ENCODE data around the gene DDX39A. TPM values are rescaled to one million over a fixed set of nuclear protein-coding genes. Genes with fewer than 3 reads are reported as not detected.

The DDX39A gene
- total RNA-seq, 1 donor from 2014 or later, result 38.6 TPM

- H3K9me3 ChIP-seq (ENCODE audit: low read depth), result no peaks in the 10 kb centered on the region
- no peak overlapping the region for H3K27ac ChIP-seq
- no peak for DNase-seq (ENCODE audit: low spot score)
- no peak overlapping the region for H3K4me3 ChIP-seq
- H3K4me3 Mint-ChIP-seq, result no peak overlapping the region
- no peaks in the 10 kb centered on the region for H4K20me1 ChIP-seq (ENCODE audit: low read depth)
- no peaks in the 10 kb centered on the region for H3K27me3 ChIP-seq
- no peak overlapping the region for H3K9ac ChIP-seq
- H3K27ac Mint-ChIP-seq, result peak overlapping the region; percentile 42
- no peaks in the 10 kb centered on the region for H3K36me3 Mint-ChIP-seq
- no peak overlapping the region for H2AFZ ChIP-seq (replicated peaks)
- TF ChIP-seq EZH2phosphoT487 (IDR thresholded peaks at IDR 0.05), result no peak
- TF ChIP-seq EZH2 (IDR thresholded peaks at IDR 0.05), result no peak
- no peak for TF ChIP-seq CTCF (IDR thresholded peaks at IDR 0.05)
- peaks cover 4% of the 10 kb centered on the region for H3F3A ChIP-seq (ENCODE audit: low read depth)
- H3K4me2 ChIP-seq, result no peak overlapping the region
- peaks cover 7% of the 10 kb centered on the region for H3K27me3 Mint-ChIP-seq (ENCODE audit: insufficient read depth, low read depth)
- H3K36me3 ChIP-seq, result no peaks in the 10 kb centered on the region
- H3K79me2 ChIP-seq (ENCODE audit: low read depth), result no peaks in the 10 kb centered on the region
- H3K4me1 Mint-ChIP-seq, result peaks cover 17% of the 10 kb centered on the region
- H3K9me3 Mint-ChIP-seq, result no peaks in the 10 kb centered on the region
- peaks cover 5% of the 10 kb centered on the region for H3K4me1 ChIP-seq
These were observed 23.3 kb downstream of the DDX39A start for GRCh38 chr19:14395710-14396336.

- H3K4me1 Mint-ChIP-seq, result peaks cover 17% of the 10 kb centered on the region
- Histone ChIP-seq H3K27me3 (no peaks in the 10 kb centered on the region), H3K4me2 (no peak overlapping the region), H3K4me3 (no peak overlapping the region), H3K27ac (no peak overlapping the region), H3K9ac (no peak overlapping the region), H3K36me3 (no peaks in the 10 kb centered on the region), H3K9me3 (ENCODE audit: low read depth) (no peaks in the 10 kb centered on the region), H2AFZ (replicated peaks) (no peak overlapping the region), H3K4me1 (peaks cover 5% of the 10 kb centered on the region), H4K20me1 (ENCODE audit: low read depth) (no peaks in the 10 kb centered on the region), H3K79me2 (ENCODE audit: low read depth) (no peaks in the 10 kb centered on the region), H3F3A (ENCODE audit: low read depth) (peaks cover 4% of the 10 kb centered on the region)
- DNase-seq (ENCODE audit: low spot score), result no peak
- H3K27ac Mint-ChIP-seq, result no peak overlapping the region
- no peaks in the 10 kb centered on the region for H3K9me3 Mint-ChIP-seq
- TF ChIP-seq CTCF (IDR thresholded peaks at IDR 0.05), result no peak
- no peak for TF ChIP-seq EZH2phosphoT487 (IDR thresholded peaks at IDR 0.05)
- TF ChIP-seq EZH2 (IDR thresholded peaks at IDR 0.05), result no peak
- no peaks in the 10 kb centered on the region for H3K36me3 Mint-ChIP-seq
- H3K27me3 Mint-ChIP-seq (ENCODE audit: insufficient read depth, low read depth), result peaks cover 7% of the 10 kb centered on the region
- H3K4me3 Mint-ChIP-seq, result no peak overlapping the region
These were observed 23.9 kb downstream of the DDX39A start for GRCh38 chr19:14395262-14395661.

- H3K4me3 Mint-ChIP-seq, result peak overlapping the region; percentile 67
- H3K4me1 Mint-ChIP-seq, result peaks cover 17% of the 10 kb centered on the region
- Histone ChIP-seq H4K20me1 (ENCODE audit: low read depth) (no peaks in the 10 kb centered on the region), H3K27me3 (no peaks in the 10 kb centered on the region), H3K4me1 (peaks cover 5% of the 10 kb centered on the region), H3K4me2 (no peak overlapping the region), H3K27ac (no peak overlapping the region), H3F3A (ENCODE audit: low read depth) (peaks cover 4% of the 10 kb centered on the region), H2AFZ (replicated peaks) (no peak overlapping the region), H3K79me2 (ENCODE audit: low read depth) (no peaks in the 10 kb centered on the region), H3K4me3 (no peak overlapping the region), H3K9me3 (ENCODE audit: low read depth) (no peaks in the 10 kb centered on the region), H3K36me3 (no peaks in the 10 kb centered on the region), H3K9ac (no peak overlapping the region)
- H3K27ac Mint-ChIP-seq, result peak overlapping the region; percentile 72
- no peak for DNase-seq (ENCODE audit: low spot score)
- no peaks in the 10 kb centered on the region for H3K36me3 Mint-ChIP-seq
- no peaks in the 10 kb centered on the region for H3K9me3 Mint-ChIP-seq
- peaks cover 7% of the 10 kb centered on the region for H3K27me3 Mint-ChIP-seq (ENCODE audit: insufficient read depth, low read depth)
- TF ChIP-seq CTCF (IDR thresholded peaks at IDR 0.05) (no peak), EZH2 (IDR thresholded peaks at IDR 0.05) (no peak), EZH2phosphoT487 (IDR thresholded peaks at IDR 0.05) (no peak)
These were observed 25.0 kb downstream of the DDX39A start for GRCh38 chr19:14394167-14394566.

All from neural progenitor cell (in vitro differentiated cells).